PFSK-1 (cell line): ENCODE measurements around the gene TBC1D23.

Experiments used
- FOXP2 ChIP-seq: optimal IDR thresholded peaks from 2 replicates; pipeline ENCODE3; 2011; ENCODE audit warnings: borderline replicate concordance, control low read depth, inconsistent platforms; ENCODE audit not compliant: insufficient read depth; ENCODE audit errors: extremely low read length, extremely low read depth
- POLR2AphosphoS5 ChIP-seq: IDR thresholded peaks from 2 replicates; pipeline ENCODE4 v1.6.1; 2012; ENCODE audit warnings: low read depth, mild to moderate bottlenecking, control low read depth, low read length, moderate library complexity
- REST ChIP-seq, 2 experiments: IDR thresholded peaks; 2 replicates each; pipeline versions ENCODE4 v1.6.1 to v1.8.0; 2011 to 2012; ENCODE audit warnings: low read depth in 2 of 2, low read length in 2 of 2, control low read depth in 1 of 2, inconsistent platforms in 1 of 2, mild to moderate bottlenecking in 1 of 2, moderate library complexity in 1 of 2; ENCODE audit not compliant: insufficient read depth in 1 of 2
- SIN3A ChIP-seq: IDR thresholded peaks from 2 replicates; pipeline ENCODE4 v1.6.1; 2012; ENCODE audit warnings: mild to moderate bottlenecking, low read length, moderate library complexity, borderline replicate concordance; ENCODE audit not compliant: insufficient read depth
- TAF1 ChIP-seq: IDR thresholded peaks from 2 replicates; pipeline ENCODE4 v1.6.1; 2012; ENCODE audit warnings: low read length, control low read depth, borderline replicate concordance; ENCODE audit not compliant: insufficient read depth

Gene TBC1D23

GRCh38 chr3:100333970-100334487 lies 73.2 kb downstream of the TBC1D23 start:
- TF ChIP-seq FOXP2 (no peak), REST (IDR thresholded peaks at IDR 0.05; ENCODE audit: insufficient read depth in 1 of 2, low read depth in 2 of 2, low read length in 2 of 2) (no peak), POLR2AphosphoS5 (no peak), SIN3A (no peak)

- TF ChIP-seq FOXP2 (peak; percentile 24), SIN3A (no peak), POLR2AphosphoS5 (peak; percentile 64; the same call in 1 of the 2 replicates), REST (IDR thresholded peaks at IDR 0.05; ENCODE audit: insufficient read depth in 1 of 2, low read depth in 2 of 2, low read length in 2 of 2) (0 out of 4 replicates have a peak, but pooled peaks of 1 of the 2 experiments have one; percentile 12), TAF1 (no peak)
Observed at GRCh38 chr3:100334488-100335351, 73.9 kb downstream of the TBC1D23 start, which contains the start of gene NIT2. Gene NIT2, plus strand, starts transcription at chr3:100334757. Its CDS starts 35 bp downstream, at chr3:100334792.

DNA sequence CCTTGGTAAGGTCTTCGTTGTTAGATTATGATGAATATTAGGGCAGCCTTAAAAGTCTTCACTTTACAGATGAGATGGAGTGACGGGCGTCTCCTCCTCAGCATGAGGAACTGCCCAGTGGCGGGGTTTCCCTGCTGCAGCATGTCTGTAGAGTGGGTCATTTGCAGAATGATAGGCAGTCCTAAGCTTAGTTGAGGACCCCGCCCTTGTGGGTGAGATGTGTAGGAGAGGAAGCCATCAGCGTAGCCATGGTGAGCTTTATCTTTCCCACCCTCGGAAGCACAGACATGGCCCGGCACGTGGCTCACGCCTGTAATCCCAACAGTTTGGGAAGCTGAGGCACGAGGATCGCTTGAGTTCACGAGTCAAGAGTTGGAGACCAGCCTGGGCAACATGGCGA lies 74.6 kb downstream of the TBC1D23 start:
- TF ChIP-seq REST (IDR thresholded peaks at IDR 0.05; ENCODE audit: insufficient read depth in 1 of 2, low read depth in 2 of 2, low read length in 2 of 2): no peak

GRCh38 chr3:100338911-100339310 lies 78.1 kb downstream of the TBC1D23 start:
- TF ChIP-seq REST (IDR thresholded peaks at IDR 0.05; ENCODE audit: insufficient read depth in 1 of 2, low read depth in 2 of 2, low read length in 2 of 2): no peak
- no peak for TF ChIP-seq SIN3A
- no peak for TF ChIP-seq TAF1
- no peak for TF ChIP-seq FOXP2
- TF ChIP-seq POLR2AphosphoS5: no peak
